ENCODE measurements around the gene JAZF1.

GRCh38 chr7:28086198-28086597, 94.4 kb downstream of the JAZF1 start:
- TF ChIP-seq POLR2AphosphoS5 (IDR thresholded peaks at IDR 0.05) (no peak), CTCF (IDR thresholded peaks at IDR 0.05) (no peak)
